Measurements from ENCODE around the gene CTNNA3. TPM values are rescaled to one million over a fixed set of nuclear protein-coding genes. Genes with fewer than 3 reads are reported as not detected.

The CTNNA3 gene
- total RNA-seq, 1 donor from 2014 or later: not detected

- DNase-seq (ENCODE audit: low read depth) (no peak), FAIRE-seq (no peak)
- TF ChIP-seq CTCF (IDR thresholded peaks at IDR 0.05; ENCODE audit: insufficient read depth, low read length, severe bottlenecking): no peak
- no peaks in the 10 kb centered on the region for H3K36me3 ChIP-seq (ENCODE audit: control insufficient read depth, insufficient read depth, low read length)
- H3K4me3 ChIP-seq (ENCODE audit: low read depth, low read length): no peak overlapping the region
- H3K27me3 ChIP-seq (ENCODE audit: control insufficient read depth, insufficient read depth, low read length): no peaks in the 10 kb centered on the region
These were observed 1145.6 kb downstream of the CTNNA3 start for GRCh38 chr10:66550351-66550750.

- H3K36me3 ChIP-seq (ENCODE audit: control insufficient read depth, insufficient read depth, low read length): no peaks in the 10 kb centered on the region
- DNase-seq (ENCODE audit: low read depth) (peak; percentile 32), FAIRE-seq (no peak)
- H3K4me3 ChIP-seq (ENCODE audit: low read depth, low read length): no peak overlapping the region
- no peak for TF ChIP-seq CTCF (IDR thresholded peaks at IDR 0.05; ENCODE audit: insufficient read depth, low read length, severe bottlenecking)
- H3K27me3 ChIP-seq (ENCODE audit: control insufficient read depth, insufficient read depth, low read length): no peaks in the 10 kb centered on the region
These were observed 1157.1 kb downstream of the CTNNA3 start for GRCh38 chr10:66538908-66539307.

- no peak for TF ChIP-seq CTCF (IDR thresholded peaks at IDR 0.05; ENCODE audit: insufficient read depth, low read length, severe bottlenecking)
- no peak for DNase-seq (ENCODE audit: low read depth)
- no peak overlapping the region for H3K4me3 ChIP-seq (ENCODE audit: low read depth, low read length)
These were observed 1157.6 kb downstream of the CTNNA3 start for GRCh38 chr10:66538371-66538770.

GRCh38 chr10:66537186-66537585 is 1158.8 kb downstream of the CTNNA3 start:
- no peak for TF ChIP-seq CTCF (IDR thresholded peaks at IDR 0.05; ENCODE audit: insufficient read depth, low read length, severe bottlenecking)
- FAIRE-seq: no peak
- no peak for DNase-seq (ENCODE audit: low read depth)
- H3K36me3 ChIP-seq (ENCODE audit: control insufficient read depth, insufficient read depth, low read length): no peaks in the 10 kb centered on the region
- no peaks in the 10 kb centered on the region for H3K27me3 ChIP-seq (ENCODE audit: control insufficient read depth, insufficient read depth, low read length)
- H3K4me3 ChIP-seq (ENCODE audit: low read depth, low read length): no peak overlapping the region

More at GRCh38 chr10:66538371-66538770, 1157.6 kb downstream of the CTNNA3 start:
- H3K27me3 ChIP-seq (ENCODE audit: control insufficient read depth, insufficient read depth, low read length): no peaks in the 10 kb centered on the region
- no peaks in the 10 kb centered on the region for H3K36me3 ChIP-seq (ENCODE audit: control insufficient read depth, insufficient read depth, low read length)
- FAIRE-seq: no peak

GRCh38 chr10:66535439-66535838 is 1160.6 kb downstream of the CTNNA3 start:
- DNase-seq (ENCODE audit: low read depth) (no peak), FAIRE-seq (no peak)
- no peaks in the 10 kb centered on the region for H3K36me3 ChIP-seq (ENCODE audit: control insufficient read depth, insufficient read depth, low read length)
- H3K27me3 ChIP-seq (ENCODE audit: control insufficient read depth, insufficient read depth, low read length): no peaks in the 10 kb centered on the region
- H3K4me3 ChIP-seq (ENCODE audit: low read depth, low read length): no peak overlapping the region
- TF ChIP-seq CTCF (IDR thresholded peaks at IDR 0.05; ENCODE audit: insufficient read depth, low read length, severe bottlenecking): no peak

GRCh38 chr10:66534866-66535265 is 1161.1 kb downstream of the CTNNA3 start:
- no peak for TF ChIP-seq CTCF (IDR thresholded peaks at IDR 0.05; ENCODE audit: insufficient read depth, low read length, severe bottlenecking)
- DNase-seq (ENCODE audit: low read depth): no peak
- no peaks in the 10 kb centered on the region for H3K27me3 ChIP-seq (ENCODE audit: control insufficient read depth, insufficient read depth, low read length)

More at GRCh38 chr10:66534866-66535265, 1161.1 kb downstream of the CTNNA3 start:
- Histone ChIP-seq H3K4me3 (ENCODE audit: low read depth, low read length) (no peak overlapping the region), H3K36me3 (ENCODE audit: control insufficient read depth, insufficient read depth, low read length) (no peaks in the 10 kb centered on the region)
- no peak for FAIRE-seq
